Measurements from ENCODE around the gene NEURL1. TPM values are rescaled to one million over a fixed set of nuclear protein-coding genes. Genes with fewer than 3 reads are reported as not detected.

The NEURL1 gene
- polyA plus RNA-seq, 3 donors = 3.0 to 17.2 (median 3.3) TPM

DNA sequence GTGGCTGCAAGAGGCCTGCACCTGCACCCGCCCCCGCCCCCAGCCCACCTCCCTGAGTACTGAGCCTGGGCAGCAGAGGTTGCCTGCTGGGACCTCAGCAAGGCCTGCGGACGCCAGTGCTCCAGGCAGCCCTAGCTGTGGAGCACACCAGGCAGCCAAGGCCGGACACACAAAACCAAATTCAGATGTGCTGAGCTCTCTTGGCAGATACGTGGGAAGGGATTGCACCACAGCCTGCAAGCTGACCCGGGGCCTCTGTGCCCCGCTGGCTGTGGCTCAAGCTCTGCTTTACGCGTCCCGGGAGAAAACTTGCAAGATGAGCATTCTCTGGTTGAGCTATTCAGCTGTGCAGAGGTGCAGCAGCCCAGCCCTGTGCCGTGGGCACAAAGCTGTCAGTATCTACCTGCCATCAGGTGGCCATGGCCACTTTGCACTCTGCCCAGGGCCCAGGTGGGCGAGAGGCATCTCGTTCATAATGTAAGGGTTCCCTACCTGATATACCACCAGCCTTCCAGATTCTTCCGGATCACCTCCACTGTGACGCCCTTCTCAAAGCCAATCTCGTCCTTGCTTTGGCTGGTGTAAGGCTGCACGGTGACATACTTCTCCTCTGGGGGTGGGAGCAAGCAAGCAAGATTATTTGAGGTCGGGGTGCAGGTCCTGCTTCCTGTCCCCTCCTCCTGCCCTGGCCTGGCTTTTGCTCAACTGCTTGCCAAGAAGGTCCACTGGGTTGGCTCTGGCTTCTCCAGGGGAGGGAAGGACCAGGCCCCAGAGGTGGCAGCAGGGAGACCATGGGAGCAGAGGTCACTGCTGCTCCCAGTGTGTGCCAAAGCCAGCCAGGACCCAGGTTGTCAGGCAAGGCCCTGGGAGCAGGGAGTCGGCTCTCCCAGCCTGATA is 123.4 kb downstream of the NEURL1 start:
- DNase-seq = no peak
- H3K79me2 ChIP-seq (ENCODE audit: insufficient read depth, low read length) = no peaks in the 10 kb centered on the region
- H3K36me3 ChIP-seq (replicated peaks in 1 of 2; ENCODE audit: control insufficient read depth in 1 of 2, insufficient read depth in 2 of 2, low read length in 2 of 2) = no peaks in the 10 kb centered on the region
- Mint-ChIP-seq H3K36me3 (no peaks in the 10 kb centered on the region), H3K4me3 (no peak overlapping the region), H3K4me1 (no peaks in the 10 kb centered on the region), H3K27me3 (ENCODE audit: low read depth in 3 of 3) (peaks cover 0 to 7% (median 0%) of the 10 kb centered on the region in 3 donors), H3K9me3 (peaks cover 0 to 2% (median 0%) of the 10 kb centered on the region in 7 donors), H3K27ac (no peak overlapping the region)
- WGBS (ENCODE audit: insufficient coverage) = 74% methylated on average over 18 of the region's 20 CpGs
- intact Hi-C loops (cut with micrococcal nuclease) = no loop called here
- no peak overlapping the region for H3K27ac ChIP-seq (ENCODE audit: low read depth in 1 of 2, low read length in 2 of 2)
- no peaks in the 10 kb centered on the region for H4K20me1 ChIP-seq (ENCODE audit: insufficient read depth, low read length)
- no peak overlapping the region for H3K4me3 ChIP-seq (replicated peaks in 1 of 3; ENCODE audit: low read depth in 2 of 3, low read length in 3 of 3)
- H3K9me3 ChIP-seq (replicated peaks in 1 of 2; ENCODE audit: control insufficient read depth in 1 of 2, insufficient read depth in 1 of 2, low read length in 2 of 2) = no peaks in the 10 kb centered on the region
- TF ChIP-seq, protein P1, sequence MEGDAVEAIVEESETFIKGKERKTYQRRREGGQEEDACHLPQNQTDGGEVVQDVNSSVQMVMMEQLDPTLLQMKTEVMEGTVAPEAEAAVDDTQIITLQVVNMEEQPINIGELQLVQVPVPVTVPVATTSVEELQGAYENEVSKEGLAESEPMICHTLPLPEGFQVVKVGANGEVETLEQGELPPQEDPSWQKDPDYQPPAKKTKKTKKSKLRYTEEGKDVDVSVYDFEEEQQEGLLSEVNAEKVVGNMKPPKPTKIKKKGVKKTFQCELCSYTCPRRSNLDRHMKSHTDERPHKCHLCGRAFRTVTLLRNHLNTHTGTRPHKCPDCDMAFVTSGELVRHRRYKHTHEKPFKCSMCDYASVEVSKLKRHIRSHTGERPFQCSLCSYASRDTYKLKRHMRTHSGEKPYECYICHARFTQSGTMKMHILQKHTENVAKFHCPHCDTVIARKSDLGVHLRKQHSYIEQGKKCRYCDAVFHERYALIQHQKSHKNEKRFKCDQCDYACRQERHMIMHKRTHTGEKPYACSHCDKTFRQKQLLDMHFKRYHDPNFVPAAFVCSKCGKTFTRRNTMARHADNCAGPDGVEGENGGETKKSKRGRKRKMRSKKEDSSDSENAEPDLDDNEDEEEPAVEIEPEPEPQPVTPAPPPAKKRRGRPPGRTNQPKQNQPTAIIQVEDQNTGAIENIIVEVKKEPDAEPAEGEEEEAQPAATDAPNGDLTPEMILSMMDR (IDR thresholded peaks at IDR 0.05) = no peak
- no peaks in the 10 kb centered on the region for H3K4me1 ChIP-seq (ENCODE audit: control insufficient read depth in 1 of 2, insufficient read depth in 2 of 2, low read length in 2 of 2)
- H2AFZ ChIP-seq (ENCODE audit: insufficient read depth, low read depth, low read length, poor library complexity, severe bottlenecking) = no peak overlapping the region
- H3K4me2 ChIP-seq (replicated peaks; ENCODE audit: extremely low read depth, low read length, poor library complexity, severe bottlenecking) = no peak overlapping the region
- H3K9ac ChIP-seq (ENCODE audit: insufficient read depth, low read length, poor library complexity, severe bottlenecking) = no peak overlapping the region
- H3K27me3 ChIP-seq (ENCODE audit: control insufficient read depth in 2 of 2, insufficient read depth in 2 of 2, low read length in 2 of 2) = no peaks in the 10 kb centered on the region

DNA sequence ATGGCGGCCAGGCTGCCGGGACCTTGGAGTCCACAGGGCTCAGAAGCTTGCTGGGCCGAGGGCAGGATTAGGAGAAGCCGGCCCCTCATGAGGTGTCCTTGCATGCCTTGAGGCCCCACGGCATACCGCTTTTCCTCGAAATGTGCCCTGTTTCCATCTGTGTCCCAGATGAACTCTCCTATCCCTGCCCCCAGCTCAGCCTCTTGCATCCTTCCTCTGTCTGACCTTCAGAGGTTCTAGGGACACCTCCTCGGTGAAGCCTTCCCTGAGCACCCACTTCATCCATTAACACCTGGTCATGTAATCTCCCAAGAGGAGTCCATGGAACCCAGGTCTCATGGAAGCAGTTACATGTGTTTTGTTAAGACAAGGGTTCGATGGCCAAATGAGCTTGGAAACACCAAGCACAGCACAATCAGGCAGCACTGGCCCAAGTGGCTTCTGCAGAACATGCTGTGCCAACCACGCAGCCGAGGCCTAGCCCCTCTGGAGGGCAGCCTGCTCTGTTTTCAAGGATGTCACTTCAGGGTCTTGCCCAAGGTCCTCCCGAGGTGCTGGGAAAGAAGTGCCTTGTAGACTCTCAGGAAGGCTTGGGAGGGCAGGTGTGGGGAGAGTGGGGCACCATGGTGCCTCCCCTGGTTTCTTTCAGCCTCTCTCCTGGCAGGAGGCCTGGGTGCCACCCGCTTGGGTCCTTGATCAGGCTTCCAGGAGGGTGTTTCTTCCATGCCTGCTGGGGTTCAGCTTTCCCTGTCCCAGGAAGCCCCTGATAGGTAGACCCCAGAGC is 124.3 kb downstream of the NEURL1 start:
- Mint-ChIP-seq H3K27ac (no peak overlapping the region), H3K27me3 (ENCODE audit: low read depth in 3 of 3) (peaks cover 0 to 7% (median 0%) of the 10 kb centered on the region in 3 donors), H3K4me3 (no peak overlapping the region), H3K4me1 (no peaks in the 10 kb centered on the region), H3K36me3 (no peaks in the 10 kb centered on the region), H3K9me3 (peaks cover 0 to 2% (median 0%) of the 10 kb centered on the region in 7 donors)
- Histone ChIP-seq H3K9me3 (replicated peaks in 1 of 2; ENCODE audit: control insufficient read depth in 1 of 2, insufficient read depth in 1 of 2, low read length in 2 of 2) (no peaks in the 10 kb centered on the region), H3K4me3 (replicated peaks in 1 of 3; ENCODE audit: low read depth in 2 of 3, low read length in 3 of 3) (no peak overlapping the region), H3K36me3 (replicated peaks in 1 of 2; ENCODE audit: control insufficient read depth in 1 of 2, insufficient read depth in 2 of 2, low read length in 2 of 2) (no peaks in the 10 kb centered on the region), H3K4me2 (replicated peaks; ENCODE audit: extremely low read depth, low read length, poor library complexity, severe bottlenecking) (no peak overlapping the region), H4K20me1 (ENCODE audit: insufficient read depth, low read length) (no peaks in the 10 kb centered on the region), H2AFZ (ENCODE audit: insufficient read depth, low read depth, low read length, poor library complexity, severe bottlenecking) (no peak overlapping the region), H3K79me2 (ENCODE audit: insufficient read depth, low read length) (no peaks in the 10 kb centered on the region), H3K27me3 (ENCODE audit: control insufficient read depth in 2 of 2, insufficient read depth in 2 of 2, low read length in 2 of 2) (no peaks in the 10 kb centered on the region), H3K9ac (ENCODE audit: insufficient read depth, low read length, poor library complexity, severe bottlenecking) (no peak overlapping the region), H3K27ac (ENCODE audit: low read depth in 1 of 2, low read length in 2 of 2) (no peak overlapping the region), H3K4me1 (ENCODE audit: control insufficient read depth in 1 of 2, insufficient read depth in 2 of 2, low read length in 2 of 2) (no peaks in the 10 kb centered on the region)
- TF ChIP-seq, protein P1 (IDR thresholded peaks at IDR 0.05) = no peak
- intact Hi-C loops (cut with micrococcal nuclease) = no loop called here
- DNase-seq = no peak
- 96% methylated on average over 11 of the region's 13 CpGs for WGBS (ENCODE audit: insufficient coverage)
